ENCODE measurements around the gene STARD7.

Gene STARD7

DNA sequence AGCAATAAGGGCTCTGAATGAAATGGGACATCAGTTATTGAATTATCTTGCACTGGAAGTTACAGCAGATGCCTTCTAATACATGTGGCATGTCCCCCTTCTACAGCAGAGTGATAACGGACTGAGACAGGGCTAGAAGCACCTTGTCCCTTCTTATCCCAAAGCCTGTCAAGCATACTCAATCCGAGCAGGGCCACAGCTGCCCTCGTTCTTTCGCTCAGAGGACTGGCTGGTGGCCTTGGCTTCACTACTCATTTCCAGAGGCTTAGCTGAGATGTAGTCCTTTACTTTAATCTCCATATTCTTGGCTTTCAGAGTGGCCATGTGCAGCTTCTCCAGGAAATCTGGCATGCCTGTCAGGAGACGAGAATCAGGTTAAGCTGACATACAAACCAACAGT is 22.1 kb downstream of the STARD7 start:
- no peaks in the 10 kb centered on the region for H3K27me3 ChIP-seq (ENCODE audit: insufficient read depth, low read depth, severe bottlenecking)
- no peak overlapping the region for H3K4me3 ChIP-seq (ENCODE audit: low read depth, low read length)
- peaks cover 77% of the 10 kb centered on the region for H3K36me3 ChIP-seq
- peak overlapping the region; percentile 33; the same call in 1 of the 2 replicates for H3K27ac ChIP-seq
- TF ChIP-seq, protein P1, sequence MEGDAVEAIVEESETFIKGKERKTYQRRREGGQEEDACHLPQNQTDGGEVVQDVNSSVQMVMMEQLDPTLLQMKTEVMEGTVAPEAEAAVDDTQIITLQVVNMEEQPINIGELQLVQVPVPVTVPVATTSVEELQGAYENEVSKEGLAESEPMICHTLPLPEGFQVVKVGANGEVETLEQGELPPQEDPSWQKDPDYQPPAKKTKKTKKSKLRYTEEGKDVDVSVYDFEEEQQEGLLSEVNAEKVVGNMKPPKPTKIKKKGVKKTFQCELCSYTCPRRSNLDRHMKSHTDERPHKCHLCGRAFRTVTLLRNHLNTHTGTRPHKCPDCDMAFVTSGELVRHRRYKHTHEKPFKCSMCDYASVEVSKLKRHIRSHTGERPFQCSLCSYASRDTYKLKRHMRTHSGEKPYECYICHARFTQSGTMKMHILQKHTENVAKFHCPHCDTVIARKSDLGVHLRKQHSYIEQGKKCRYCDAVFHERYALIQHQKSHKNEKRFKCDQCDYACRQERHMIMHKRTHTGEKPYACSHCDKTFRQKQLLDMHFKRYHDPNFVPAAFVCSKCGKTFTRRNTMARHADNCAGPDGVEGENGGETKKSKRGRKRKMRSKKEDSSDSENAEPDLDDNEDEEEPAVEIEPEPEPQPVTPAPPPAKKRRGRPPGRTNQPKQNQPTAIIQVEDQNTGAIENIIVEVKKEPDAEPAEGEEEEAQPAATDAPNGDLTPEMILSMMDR (IDR thresholded peaks at IDR 0.05; ENCODE audit: low read depth, low read length) = no peak
- H3K9me3 ChIP-seq (ENCODE audit: severe bottlenecking) = no peaks in the 10 kb centered on the region
- peak; percentile 57 for DNase-seq

DNA sequence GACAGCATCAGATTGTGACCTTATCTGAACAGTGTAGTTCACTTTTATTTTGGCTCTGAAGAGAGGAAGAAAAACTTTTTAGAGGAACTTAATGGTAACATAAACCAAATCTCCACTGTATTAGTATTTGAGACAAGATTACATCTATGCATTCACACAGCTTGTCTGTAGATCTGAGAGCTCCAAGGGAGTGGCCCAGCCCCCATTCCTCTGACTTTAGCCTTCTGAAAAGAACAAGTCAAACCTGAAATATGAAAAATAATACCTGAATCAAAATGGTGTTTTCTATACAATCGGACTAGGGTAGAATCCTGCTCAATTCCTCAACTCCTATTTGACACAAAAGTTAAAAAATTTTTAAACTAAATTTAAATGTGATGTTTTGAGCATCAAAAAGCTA is 23.1 kb downstream of the STARD7 start:
- Histone ChIP-seq H3K9me3 (ENCODE audit: severe bottlenecking) (no peaks in the 10 kb centered on the region), H3K27ac (no peak overlapping the region), H3K36me3 (peaks cover 66% of the 10 kb centered on the region), H3K4me3 (ENCODE audit: low read depth, low read length) (no peak overlapping the region), H3K27me3 (ENCODE audit: insufficient read depth, low read depth, severe bottlenecking) (no peaks in the 10 kb centered on the region)
- TF ChIP-seq, protein P1 (IDR thresholded peaks at IDR 0.05; ENCODE audit: low read depth, low read length) = no peak
- DNase-seq = no peak

DNA sequence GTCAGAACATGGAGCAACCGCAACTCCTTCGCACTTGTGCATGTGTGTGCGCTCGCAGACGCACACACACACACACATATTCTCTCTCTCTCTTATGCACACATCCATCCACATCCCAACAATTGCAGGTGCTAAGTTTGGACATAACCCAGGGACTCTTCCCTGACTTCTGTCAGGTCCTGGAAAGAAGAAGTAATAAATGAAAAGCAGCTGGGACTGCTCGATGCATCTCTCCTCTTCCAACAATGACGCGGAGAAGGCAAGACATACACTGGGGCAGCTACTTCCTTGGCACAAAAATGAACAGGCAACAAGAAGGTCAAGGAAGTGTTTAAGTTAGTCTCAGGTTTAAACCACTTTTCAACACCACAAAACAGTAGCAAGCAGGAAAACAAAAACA is 23.6 kb downstream of the STARD7 start:
- DNase-seq = no peak
- H3K27ac ChIP-seq = no peak overlapping the region
- no peaks in the 10 kb centered on the region for H3K27me3 ChIP-seq (ENCODE audit: insufficient read depth, low read depth, severe bottlenecking)
- TF ChIP-seq, protein P1 (IDR thresholded peaks at IDR 0.05; ENCODE audit: low read depth, low read length) = no peak
- no peaks in the 10 kb centered on the region for H3K9me3 ChIP-seq (ENCODE audit: severe bottlenecking)
- H3K36me3 ChIP-seq = peaks cover 61% of the 10 kb centered on the region
- no peak overlapping the region for H3K4me3 ChIP-seq (ENCODE audit: low read depth, low read length)

DNA sequence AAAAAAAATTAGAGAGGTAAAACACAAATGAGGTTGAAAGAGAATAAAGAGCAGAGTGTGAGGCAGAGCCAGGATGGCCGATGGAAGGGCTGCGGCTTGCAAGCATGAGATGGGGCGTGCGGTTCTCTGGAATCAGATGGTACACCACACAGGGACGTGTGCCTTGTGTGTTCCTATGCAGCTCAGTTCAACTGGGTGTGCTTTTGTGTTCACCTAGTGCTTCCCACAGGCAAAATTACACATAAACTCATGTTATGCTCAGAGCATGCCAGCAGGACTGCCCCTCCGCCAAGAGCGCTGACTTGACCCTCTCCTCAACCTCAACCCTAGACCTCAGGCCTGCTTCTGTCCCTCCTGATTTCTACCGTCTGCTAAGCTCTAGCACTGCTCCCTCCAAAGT is 24.4 kb downstream of the STARD7 start:
- TF ChIP-seq, protein P1 (IDR thresholded peaks at IDR 0.05; ENCODE audit: low read depth, low read length) = no peak
- DNase-seq = no peak
- peaks cover 53% of the 10 kb centered on the region for H3K36me3 ChIP-seq
- H3K9me3 ChIP-seq (ENCODE audit: severe bottlenecking) = no peaks in the 10 kb centered on the region
- H3K27ac ChIP-seq = no peak overlapping the region
- H3K27me3 ChIP-seq (ENCODE audit: insufficient read depth, low read depth, severe bottlenecking) = no peaks in the 10 kb centered on the region
- no peak overlapping the region for H3K4me3 ChIP-seq (ENCODE audit: low read depth, low read length)

DNA sequence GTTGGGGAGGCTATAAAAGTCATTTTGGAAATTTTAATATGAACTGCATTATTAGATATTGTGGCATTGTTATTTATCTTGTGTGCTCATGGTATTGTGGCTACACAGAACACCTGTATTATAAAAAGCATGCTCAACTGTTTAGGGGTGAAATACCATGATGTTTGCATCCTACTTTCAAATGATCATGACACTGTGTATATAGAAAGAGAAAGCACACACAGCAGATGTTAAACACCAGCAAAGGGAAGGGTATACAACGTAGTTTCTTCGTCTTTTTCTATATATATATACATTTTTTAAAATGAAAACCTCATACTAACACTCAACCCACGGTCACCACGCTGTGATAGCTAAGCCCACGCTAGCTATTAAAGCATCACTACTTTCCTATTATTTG is 27.1 kb downstream of the STARD7 start:
- H3K27me3 ChIP-seq (ENCODE audit: insufficient read depth, low read depth, severe bottlenecking) = no peaks in the 10 kb centered on the region
- no peak overlapping the region for H3K4me3 ChIP-seq (ENCODE audit: low read depth, low read length)
- no peak overlapping the region for H3K27ac ChIP-seq
- DNase-seq = no peak
- peaks cover 28% of the 10 kb centered on the region for H3K36me3 ChIP-seq
- H3K9me3 ChIP-seq (ENCODE audit: severe bottlenecking) = no peaks in the 10 kb centered on the region
- TF ChIP-seq, protein P1 (IDR thresholded peaks at IDR 0.05; ENCODE audit: low read depth, low read length) = no peak

DNA sequence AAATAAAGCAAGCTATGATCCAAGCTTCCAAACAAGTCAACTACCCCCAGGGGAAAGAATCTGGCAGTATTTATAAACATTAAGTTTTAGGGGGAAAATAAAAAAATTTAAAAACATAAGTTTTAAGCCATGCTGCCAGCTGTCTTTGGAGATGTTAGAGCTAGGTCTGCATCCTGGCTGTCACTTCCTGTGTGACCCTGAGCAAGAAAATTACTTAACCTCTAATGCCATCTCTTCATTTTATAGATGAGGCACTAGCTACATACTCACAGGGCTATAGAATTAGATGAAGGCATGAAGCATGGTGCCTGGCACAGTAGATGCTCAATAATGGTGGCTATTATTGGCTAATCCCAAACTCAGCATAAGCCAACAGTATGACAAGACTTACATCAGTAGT is 28.1 kb downstream of the STARD7 start:
- Histone ChIP-seq H3K27me3 (ENCODE audit: insufficient read depth, low read depth, severe bottlenecking) (no peaks in the 10 kb centered on the region), H3K4me3 (ENCODE audit: low read depth, low read length) (no peak overlapping the region), H3K9me3 (ENCODE audit: severe bottlenecking) (no peaks in the 10 kb centered on the region), H3K36me3 (peaks cover 18% of the 10 kb centered on the region), H3K27ac (no peak overlapping the region)
- no peak for DNase-seq
- TF ChIP-seq, protein P1 (IDR thresholded peaks at IDR 0.05; ENCODE audit: low read depth, low read length) = no peak

Measured in WERI-Rb-1 (cell line).